NT2/D1 (cell line): ENCODE results near the gene KCNQ1OT1.

ENCODE experiments used
- YY1 ChIP-seq: IDR thresholded peaks from 2 replicates; pipeline ENCODE4 v1.6.1; 2011; ENCODE audit not compliant: insufficient read length, insufficient read depth
- ZNF274 ChIP-seq: IDR thresholded peaks from 2 replicates; pipeline ENCODE4 v1.6.1; 2011; ENCODE audit warnings: mild to moderate bottlenecking, low read depth, low read length

GRCh38 chr11:2691991-2692875, 7.6 kb downstream of the KCNQ1OT1 start:
- TF ChIP-seq ZNF274 (no peak), YY1 (no peak)
